HG02588 (cell line): ENCODE results near the gene ATP2B2.

ENCODE experiments used
- ATAC-seq: cut with Tn5 transposase; IDR thresholded peaks from one replicate; pipeline ENCODE4 v1.9.1; 2021; ENCODE audit warnings: mild to moderate bottlenecking, moderate library complexity; ENCODE audit not compliant: unreplicated experiment

The ATP2B2 gene

DNA sequence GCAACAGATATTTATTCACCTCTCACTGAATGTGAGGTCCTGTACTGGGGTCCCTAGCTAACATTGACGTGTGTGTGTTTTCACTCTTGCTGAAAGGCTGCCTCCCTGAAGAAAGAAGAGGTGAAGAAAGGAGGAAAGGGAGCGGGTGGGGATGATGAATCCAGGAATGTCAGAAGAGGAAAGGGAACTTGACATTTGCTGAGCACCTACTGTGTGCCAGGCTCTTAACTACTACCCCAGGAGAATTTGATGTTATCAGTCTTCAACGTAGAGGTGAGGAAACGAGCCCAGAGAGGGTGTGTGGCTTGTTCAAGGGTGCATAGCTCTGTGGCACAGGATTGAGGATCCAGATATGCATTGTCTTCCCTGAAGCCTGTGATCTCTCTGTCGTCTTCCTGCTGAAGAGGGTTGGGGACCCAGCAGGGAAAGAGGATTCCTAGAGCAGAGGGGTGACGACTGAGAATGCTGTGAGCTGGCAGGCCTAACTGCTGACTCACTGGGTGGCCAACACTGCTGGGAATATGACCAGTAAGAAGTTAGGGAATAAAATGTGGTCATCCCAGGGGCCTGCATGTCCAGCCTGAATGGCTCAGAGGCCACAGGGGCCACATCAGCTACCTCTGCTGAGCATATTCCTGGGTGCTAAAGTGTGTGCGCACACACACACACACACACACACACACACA lies 6.6 kb upstream of the ATP2B2 start:
- ATAC-seq, result no peak

DNA sequence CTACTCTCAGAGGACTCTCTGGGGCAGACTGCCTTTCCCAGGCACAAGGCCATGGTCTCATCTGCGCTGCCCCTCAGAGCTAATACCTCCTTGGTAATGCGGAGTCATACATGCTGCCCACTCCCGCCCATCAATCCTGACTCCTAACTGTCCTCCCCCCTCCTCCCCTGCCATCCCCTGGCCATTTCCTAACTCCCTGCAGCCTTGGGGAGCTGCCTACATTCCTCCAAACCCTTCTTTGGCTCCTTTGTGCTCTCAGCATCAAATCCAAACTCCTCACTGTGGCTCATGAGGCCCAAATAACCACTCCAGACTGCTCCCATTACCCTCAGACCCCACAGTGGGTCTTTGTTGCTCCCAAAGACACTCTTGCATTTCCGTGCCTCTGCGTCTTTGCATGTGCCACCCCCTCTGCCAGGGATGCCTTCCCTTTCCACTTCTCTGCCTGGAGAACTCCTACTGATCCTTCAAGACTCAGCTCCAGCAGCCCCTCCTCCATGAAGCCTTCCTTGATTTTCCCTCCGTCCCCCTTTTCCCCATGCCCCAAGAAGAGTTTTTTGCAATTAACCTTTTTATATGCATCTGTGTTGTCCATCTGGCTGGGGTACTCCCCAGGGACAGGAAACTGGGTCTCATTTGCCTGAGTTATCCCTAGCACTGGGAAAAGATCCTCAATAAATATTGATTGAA lies 5.5 kb upstream of the ATP2B2 start:
- ATAC-seq, result no peak

DNA sequence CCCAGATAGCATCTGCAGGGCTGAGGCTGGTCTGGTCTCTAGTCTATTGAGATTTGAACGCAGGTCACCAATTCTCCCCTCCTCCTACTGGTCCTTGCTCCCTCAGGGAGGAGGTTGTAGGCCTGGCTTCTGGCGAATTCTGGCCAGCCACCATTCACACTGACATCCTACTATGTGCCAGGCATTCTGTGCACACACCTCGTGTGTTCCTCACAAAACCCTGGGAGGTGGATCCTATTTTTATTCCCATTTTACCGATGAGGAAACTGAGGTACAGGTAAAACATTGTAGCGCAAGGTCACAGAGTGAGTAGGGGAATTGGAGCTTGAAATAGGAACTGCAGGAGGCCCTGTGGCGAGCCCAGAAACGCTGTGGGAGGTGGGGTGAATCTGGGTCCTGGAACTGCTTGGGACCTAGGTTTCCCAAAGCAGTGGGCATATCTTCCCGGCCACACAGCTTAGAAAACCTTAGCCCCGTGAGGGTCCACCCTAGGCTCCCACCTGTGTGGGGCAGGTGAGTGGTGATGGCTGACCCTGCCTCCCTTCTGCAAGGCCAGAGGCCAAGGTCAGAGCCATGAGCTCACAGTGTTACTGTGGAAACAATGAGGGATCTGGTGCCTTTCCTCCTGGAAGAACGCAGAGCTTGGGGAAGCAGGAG lies 4.8 kb upstream of the ATP2B2 start:
- ATAC-seq, result no peak

DNA sequence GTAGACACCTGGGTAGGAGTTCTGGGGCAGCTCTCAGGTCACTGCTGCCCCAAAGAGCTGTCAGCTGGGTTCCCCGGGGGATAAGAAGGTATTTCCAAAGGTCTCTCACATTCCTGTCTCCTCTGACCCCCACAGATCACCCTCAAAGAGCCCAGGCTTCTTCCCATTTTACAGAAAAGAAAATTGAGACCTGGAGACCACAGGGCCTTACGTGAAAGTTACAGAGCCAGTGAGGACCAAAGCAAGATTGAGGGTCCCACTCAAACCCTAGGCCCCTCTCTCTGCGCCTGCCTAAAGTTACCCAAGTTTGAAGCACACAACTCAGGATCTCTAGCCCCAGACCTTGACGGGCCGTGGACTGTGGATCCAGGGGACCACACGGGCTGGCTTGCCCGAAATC lies 3.9 kb upstream of the ATP2B2 start:
- no peak for ATAC-seq

DNA sequence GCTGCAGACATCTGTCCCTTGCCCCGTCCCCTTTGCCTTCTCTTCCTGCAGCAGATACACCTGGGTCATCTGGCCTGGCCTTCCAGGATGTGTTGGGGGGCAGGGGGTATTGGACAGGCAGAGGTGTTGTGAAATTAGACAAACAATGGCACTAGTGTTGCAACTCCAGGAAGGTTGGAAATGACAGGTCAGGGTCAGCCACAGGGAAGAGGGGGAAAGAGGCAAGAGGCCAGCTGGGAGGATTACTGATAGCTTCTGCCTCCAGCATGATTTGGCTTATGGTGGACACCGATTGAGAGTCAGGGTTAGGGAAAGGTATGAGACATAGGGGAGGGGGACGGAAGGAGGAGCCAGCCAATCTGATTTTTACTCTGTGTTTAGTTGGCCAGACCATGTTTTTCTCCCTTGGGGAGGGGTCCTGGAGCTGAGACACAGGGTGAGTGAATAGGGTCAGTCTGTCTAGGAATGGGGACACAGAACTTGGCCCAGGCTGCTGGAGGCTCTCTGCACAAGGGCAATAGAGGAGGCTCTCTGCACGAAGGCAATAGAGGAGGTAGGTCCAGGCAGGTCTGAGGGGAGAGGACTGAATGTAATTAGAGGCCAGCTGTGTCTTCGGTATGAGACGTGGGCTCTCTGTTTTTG lies 3.4 kb upstream of the ATP2B2 start:
- no peak for ATAC-seq

DNA sequence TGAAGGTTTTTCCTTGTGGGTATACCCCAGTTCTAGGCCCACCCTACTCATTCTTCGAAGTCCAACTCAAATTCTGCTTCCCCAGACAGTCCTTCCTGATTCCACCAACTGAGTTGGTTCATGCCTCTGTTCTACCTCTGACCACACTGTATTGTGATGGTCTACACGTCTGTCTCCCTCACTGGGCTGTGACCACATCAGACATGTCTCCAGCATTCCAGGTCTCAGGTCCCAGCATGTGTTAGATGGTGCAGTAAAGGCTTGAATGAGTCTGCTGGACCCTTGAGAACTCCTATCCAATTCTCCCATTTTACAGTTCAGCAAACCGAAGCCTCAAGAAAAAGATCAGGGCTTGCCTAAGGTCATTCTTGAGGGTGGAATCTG lies 2.8 kb upstream of the ATP2B2 start:
- no peak for ATAC-seq

DNA sequence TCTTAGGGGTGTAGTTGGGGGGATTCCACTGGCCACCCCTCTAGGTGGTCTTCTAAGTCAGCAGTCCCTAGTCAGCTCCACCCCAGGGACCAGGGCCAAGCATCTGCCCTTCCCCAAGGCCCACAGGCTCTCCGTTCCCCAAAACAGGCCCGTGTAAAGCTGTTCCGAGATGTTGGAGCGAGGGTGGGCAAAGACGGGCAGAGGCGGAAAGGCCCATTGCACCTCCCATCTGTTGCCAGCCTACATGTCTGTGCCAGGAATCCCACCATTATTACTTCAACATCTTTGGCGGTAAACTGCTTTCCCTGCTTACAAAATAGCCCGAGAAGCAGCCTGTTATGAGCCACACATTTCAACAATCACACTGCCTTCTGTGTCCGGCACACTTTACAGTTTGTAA lies 1.9 kb upstream of the ATP2B2 start:
- ATAC-seq, result no peak

DNA sequence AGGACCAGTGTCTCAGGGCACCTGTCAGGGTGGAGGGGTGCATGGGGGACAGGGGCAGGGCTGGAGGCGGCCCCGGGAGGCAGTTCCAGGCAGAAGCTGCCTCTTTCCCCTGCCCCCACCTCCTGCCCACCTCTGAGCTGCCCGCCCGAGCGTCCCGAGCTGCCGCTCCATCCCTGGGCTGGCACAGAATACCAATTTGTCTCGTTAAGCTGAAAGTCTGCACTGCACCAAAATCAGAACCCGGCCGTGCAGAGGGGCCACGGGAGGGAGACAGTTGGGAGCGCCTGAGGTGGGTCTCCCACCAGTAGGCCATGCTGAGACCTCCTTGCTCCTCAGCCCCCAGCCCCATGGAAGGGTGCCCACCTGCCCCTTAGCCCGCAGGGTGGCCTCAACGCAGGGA lies 1.3 kb upstream of the ATP2B2 start:
- ATAC-seq, result no peak

DNA sequence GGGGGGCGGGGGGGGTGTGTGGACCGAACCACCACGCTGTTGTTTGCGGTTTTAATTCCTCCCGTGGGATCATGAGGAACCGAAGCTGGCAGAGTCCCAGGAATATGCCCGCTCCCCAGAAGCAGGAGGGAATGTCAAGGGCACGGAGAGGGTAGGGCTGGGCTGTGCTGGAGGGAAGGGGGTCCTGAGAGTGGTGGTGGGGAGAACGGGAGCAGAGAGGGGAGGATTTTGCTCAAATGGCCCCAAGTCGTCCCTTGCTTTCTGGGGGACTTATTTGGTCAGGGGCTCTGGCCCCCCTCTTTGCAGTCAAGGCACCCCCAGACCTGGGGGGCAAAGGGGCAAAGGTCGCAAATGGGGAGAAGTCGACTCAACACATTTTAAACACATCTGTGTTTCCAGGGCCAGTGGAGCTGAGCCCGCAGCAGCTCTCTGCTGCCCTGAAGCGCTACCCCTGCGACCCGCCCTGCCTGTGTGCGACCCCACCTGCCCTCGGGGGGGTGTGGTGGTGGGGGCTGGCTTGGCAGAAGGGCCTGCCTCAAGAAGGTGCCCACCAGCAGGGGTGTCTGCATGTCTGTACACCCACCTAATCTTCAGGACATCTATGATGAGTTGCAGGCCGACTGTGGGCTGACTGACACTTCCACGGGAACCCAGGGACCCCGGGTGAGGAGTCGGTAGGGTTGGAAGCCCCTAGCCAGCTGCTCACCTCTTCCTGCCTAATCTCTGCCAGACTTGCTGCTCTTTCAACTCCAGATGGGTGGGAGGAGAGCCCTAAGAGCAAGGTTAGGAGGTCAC lies 602 bp upstream of the ATP2B2 start:
- ATAC-seq, result no peak

DNA sequence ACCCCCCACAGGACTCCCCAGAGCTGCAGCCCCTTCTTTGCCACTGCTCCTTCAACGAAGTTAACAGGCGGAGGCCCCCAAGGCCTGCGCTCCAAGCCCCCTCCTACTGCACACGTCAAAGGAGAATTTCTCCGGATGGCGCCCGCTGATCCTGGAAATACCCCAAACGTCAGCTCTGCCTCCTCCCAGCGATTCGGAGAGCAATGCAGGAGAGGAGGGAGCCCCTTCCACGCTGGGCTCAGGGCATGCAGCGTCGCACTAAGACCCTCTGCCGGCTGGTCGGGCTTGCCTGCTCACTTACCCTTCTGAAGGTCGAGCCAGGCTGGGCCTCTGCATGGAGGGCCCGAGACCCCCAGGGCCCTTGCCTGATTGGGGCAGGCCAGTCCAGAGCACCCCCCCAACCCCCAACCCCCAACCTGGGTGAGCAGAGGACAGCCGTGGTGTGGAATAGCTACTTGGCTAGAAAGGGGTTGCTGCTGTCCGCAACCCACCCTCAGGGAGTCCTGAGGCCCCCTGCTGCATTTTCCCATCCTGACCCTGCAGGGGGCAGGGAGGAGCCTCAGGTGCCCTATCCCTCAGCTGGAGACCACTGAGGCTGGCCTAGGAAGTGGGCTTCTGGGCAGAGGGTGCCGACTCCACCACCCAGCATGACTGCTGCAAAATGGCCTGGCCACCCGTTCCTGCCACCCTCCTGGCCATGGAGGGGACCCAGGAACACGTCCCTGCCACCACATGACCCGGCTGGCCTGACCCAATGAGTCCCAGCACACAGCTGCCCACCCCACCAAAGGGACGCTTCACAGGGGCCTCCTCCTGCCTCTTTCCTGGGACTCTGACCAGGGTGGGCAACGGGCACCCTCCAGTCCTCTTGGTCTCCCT lies 976 bp downstream of the ATP2B2 start:
- ATAC-seq, result no peak

DNA sequence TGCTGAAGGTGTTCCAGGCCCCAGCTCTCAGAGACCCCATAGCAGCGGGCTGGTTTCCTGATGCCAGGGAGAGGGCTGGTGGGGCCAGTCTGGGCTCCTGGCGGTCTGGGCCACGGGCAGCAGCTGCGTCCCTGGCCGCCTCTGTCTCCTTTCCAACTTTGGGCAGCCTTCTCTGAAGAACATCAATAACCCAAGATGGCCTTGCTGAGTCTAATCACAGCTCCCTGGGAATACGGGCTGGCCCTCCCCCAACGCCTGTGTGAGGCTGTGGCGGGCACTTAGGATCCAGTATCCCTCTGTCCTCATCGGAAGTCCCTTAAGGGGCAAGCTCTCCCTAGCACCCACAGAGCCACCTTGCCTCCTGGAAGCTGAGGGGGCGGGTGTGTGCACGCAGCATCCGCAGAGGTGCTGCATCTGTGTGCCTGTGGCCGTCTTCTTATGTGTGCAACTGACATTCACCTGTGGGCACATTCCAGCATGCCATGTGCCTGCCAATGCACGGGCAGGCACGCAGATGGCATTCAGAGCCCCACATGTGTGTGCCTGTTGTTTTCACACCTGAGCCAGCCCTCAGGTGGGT lies 2.1 kb downstream of the ATP2B2 start:
- no peak for ATAC-seq

DNA sequence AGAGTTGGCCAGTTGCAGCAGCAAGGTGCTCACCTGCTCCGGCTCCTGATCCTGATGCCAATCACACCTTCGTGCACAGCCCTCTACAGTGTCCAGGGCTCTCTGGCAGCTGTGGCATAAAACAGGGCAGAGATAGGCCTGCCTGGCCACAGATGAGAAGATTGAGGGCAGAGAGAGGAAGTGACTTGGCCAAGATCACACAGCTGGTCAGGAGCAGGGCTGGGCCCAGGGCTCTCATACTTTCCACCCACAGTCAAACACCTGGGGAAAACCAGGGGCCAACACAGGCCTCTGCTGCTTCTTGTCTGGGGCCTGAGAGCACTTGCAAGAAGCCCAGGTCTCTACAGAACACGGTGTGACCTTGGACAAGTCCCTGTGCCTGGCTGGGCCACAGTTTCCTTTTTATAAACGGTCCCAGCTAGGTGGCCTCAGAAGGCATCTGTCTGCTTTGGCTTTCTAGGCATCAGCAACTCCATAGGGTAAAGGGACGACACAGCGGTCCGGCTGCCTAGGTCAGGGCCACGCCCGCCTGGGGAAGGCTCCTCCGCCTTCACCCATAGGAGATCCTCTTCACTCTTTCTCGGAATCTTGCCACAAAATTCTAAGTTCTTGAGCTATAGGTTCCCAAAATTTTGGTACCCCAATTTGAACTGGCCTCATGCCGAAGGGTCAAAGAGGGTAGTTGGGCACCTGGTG lies 3.1 kb downstream of the ATP2B2 start:
- no peak for ATAC-seq

DNA sequence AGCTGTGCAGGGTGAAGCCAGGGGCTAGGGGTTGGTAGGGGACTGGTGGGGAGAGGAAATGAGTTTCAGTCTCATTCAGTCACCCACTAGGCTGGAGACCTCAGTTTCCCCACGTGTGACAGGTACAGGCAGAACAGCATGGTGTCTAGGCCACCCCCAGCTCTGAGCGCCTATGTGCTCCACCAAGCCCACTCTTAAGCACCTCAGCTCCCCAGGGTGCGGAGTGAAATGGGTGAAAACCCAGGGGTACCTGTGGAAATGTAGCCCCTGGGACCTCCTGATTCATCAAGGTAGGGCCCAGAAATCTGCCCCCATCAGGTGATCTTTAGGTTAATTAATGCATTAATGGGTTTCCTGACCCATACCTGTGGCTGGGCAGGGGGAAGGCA lies 3.7 kb downstream of the ATP2B2 start:
- ATAC-seq, result no peak

DNA sequence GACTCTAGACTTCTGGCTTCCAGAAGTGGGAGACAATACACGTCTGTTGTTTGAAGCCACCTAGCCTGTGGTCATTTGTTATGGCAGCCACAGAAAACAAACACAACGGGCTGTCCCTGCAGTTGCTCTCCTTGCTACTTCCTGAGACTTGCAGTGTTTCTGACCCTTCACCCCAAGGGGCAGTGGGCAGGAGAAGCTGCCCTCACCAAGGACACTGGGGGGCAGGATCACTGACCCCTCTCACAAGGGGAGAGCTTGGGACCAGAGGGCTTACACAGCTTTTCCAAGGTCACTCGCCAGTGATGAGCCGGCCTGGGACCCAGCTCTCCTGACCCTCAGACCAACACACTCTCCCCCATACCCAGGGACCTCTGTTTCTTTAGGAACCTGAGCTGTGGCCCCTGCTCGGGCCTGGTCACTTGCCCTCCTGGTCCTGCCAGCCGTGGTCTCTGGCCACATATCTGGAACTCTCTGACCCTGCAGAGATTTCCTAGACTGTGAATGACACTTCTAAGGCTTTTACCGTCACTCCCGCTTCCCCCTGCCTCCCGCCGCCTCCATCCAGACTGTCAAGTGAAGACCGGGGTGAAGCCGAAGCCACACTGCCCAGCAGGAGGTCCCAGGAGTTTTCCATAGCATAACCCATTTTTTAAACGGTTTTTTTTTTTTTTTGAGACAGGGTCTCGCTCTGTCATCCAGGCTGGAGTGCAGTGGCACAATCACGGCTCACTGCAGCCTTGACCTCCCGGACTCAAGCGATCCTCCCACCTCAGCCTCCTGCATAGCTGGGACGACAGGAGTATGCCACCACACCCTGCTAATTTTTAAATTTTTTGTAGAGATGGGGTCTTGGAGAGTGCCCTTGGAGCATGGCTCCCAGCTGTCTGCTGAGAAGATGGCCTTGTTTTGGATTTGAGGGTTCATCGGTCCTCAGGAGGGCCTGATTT lies 4.4 kb downstream of the ATP2B2 start:
- no peak for ATAC-seq

DNA sequence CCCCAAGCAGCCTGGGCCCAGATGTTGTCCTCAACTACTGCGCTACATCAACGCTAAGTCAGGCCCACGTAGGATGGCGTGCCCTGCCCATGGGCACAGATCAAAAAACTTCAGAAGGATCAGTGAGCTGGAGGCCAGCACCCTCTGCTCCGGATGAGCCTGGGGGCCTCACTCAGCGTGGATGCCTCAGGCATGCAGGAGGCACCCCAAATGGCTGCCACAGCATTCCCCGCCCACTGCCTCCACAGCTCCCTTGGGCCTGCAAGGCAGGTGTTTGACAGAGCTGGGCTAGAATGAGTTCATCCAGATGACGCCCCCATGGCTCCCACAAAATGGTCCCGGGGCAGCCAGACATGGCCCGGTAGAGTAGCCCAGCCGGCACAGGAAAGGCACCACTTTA lies 7.1 kb downstream of the ATP2B2 start:
- ATAC-seq, result no peak

DNA sequence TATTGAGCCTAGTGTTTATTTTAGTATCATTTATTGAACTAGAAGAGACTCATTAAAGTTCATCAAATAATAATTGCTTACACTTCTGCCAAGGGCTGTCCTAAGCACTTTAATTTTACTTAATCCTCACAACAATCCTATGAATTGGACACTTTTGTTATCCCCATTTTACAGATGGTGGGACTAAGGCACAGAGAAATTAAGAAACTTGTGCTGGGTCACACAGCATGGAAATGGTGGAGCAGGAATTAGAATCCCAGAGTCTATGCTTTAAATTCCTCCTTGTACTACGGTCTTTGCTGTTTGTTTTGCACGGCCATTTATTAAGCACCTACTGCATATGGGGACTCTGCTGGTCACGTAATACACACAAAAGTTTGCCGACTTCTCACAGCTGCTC lies 7.9 kb downstream of the ATP2B2 start:
- no peak for ATAC-seq

DNA sequence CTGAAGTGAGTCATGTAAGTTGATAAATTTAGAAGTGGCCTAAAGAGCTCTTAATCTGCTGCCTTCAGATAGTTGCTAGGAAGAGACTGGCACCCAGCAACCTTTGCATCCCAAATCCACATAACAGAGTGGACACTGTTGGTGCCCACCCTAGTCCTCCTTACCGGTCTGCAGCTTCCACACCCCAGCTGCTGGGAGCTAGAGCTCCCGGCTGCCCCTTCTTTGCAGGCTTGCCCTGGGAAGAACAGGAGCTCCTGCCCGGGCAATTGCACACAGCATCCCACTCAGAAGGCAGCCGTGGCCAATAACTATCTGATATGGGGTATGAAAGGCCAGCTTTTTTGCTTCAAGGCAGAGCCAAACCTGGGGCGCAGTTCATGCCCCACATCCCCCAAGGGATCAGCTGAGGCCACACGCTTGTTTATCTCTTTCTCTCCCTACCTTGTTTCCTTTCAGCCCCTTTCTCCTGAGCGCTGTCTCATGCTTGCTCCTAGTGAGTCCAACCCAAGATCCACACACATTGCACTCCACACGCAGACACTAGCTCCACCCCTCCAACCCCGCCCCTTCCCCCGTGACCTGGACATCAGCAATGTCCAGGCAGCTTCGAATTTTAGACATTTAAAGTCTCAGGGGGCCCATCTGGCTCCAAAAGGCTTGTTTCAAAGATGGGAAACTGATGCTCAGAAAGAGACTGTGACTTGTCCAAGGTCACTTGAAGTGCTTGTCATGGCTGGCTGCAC lies 9.1 kb downstream of the ATP2B2 start:
- no peak for ATAC-seq
